HepG2 (cell line): Measurements from ENCODE around the gene PRXL2A. TPM values are rescaled to one million over a fixed set of nuclear protein-coding genes. Genes with fewer than 3 reads are reported as not detected.

Experiments used
- CENPX ChIP-seq: sonication (generic); formaldehyde crosslinking; IDR thresholded peaks from 2 replicates; pipeline ENCODE4 v1.9.0; 2021; ENCODE audit warnings: mild to moderate bottlenecking, missing genetic modification reagents, moderate library complexity
- E2F2 ChIP-seq: sonication (generic); formaldehyde crosslinking; IDR thresholded peaks from 2 replicates; pipeline ENCODE4 v1.4.0; 2020; ENCODE audit warnings: missing genetic modification reagents, borderline replicate concordance
- FOSL2 ChIP-seq: sonication (generic); formaldehyde crosslinking; IDR thresholded peaks from 2 replicates; pipeline ENCODE4 v1.4.0; 2020; ENCODE audit warnings: missing genetic modification reagents
- NCOA2 ChIP-seq: sonication (generic); formaldehyde crosslinking; IDR thresholded peaks from 2 replicates; pipeline ENCODE4 v1.8.0; 2022; ENCODE audit warnings: inconsistent platforms
- RCOR2 ChIP-seq: IDR thresholded peaks from 2 replicates; pipeline ENCODE4 v1.6.1; 2016; ENCODE audit warnings: missing biosample characterization, missing genetic modification reagents
- SMC3 ChIP-seq: IDR thresholded peaks from 2 replicates; pipeline ENCODE4 v1.6.1; 2011; ENCODE audit warnings: low read length, improper control_type of control experiment
- TCF7 ChIP-seq: sonication (generic); IDR thresholded peaks from 2 replicates; pipeline ENCODE4 v1.6.1; 2016; ENCODE audit warnings: antibody characterized with exemption, low read depth
- TFDP2 ChIP-seq: sonication (generic); formaldehyde crosslinking; IDR thresholded peaks from 2 replicates; pipeline ENCODE4 v1.4.0; 2020; ENCODE audit warnings: missing genetic modification reagents
- U2AF2 ChIP-seq: fragments of 200-400 bp; formaldehyde crosslinking; IDR thresholded peaks from 2 replicates; pipeline ENCODE4 v1.6.1; 2017; ENCODE audit warnings: low read depth, mild to moderate bottlenecking, low read length
- ZBTB1 ChIP-seq: sonication (generic); formaldehyde crosslinking; IDR thresholded peaks from 2 replicates; pipeline ENCODE4 v1.4.0; 2020; ENCODE audit warnings: missing genetic modification reagents, borderline replicate concordance
- ZKSCAN1 ChIP-seq: fragments of 150-350 bp; IDR thresholded peaks from 2 replicates; pipeline ENCODE4 v1.6.1; 2014; ENCODE audit warnings: low read length
- ZNF609 ChIP-seq: sonication (generic); formaldehyde crosslinking; IDR thresholded peaks from 2 replicates; pipeline ENCODE4 v1.4.0; 2020; ENCODE audit warnings: mild to moderate bottlenecking, missing genetic modification reagents, borderline replicate concordance
- polyA plus RNA-seq, 8 experiments: library from polyadenylated mRNA; depleted of rRNA in 3 of 8; stranded (reverse) in 7 of 8; unstranded in 1 of 8; fragments of >200 nt; fragmentation: Illumina TruSeq in 4 of 8; extraction: Trizol in 4 of 8; gene quantifications; 2 replicates each; pipeline versions ENCODE4 v1.2.1 to v1.2.3, GENCODE V29; 2011 to 2016; ENCODE audit warnings: low read depth in 4 of 8, missing spikeins in 1 of 8, mixed read lengths in 1 of 8; ENCODE audit not compliant: insufficient read depth in 1 of 8
- total RNA-seq, 5 experiments: library from RNA; depleted of rRNA; stranded (reverse); fragments of >200 nt; fragmentation: Illumina TruSeq; extraction: Trizol; gene quantifications; 2 replicates each; pipeline ENCODE4 v1.2.3, GENCODE V29; 2016; ENCODE audit warnings: low read depth in 1 of 5
- TF ChIP-seq, protein P1 (sequence below), 2 experiments: sonication (generic) in 1 of 2; formaldehyde crosslinking in 1 of 2; IDR thresholded peaks; 2 replicates each; pipeline versions ENCODE4 v1.6.1 to v1.9.0; 2014 to 2022; ENCODE audit warnings: antibody characterized with exemption in 1 of 2, borderline replicate concordance in 1 of 2, inconsistent platforms in 1 of 2, low read depth in 1 of 2, missing genetic modification reagents in 1 of 2

The PRXL2A gene
- total and polyA plus RNA-seq, 2 of the 13 experiments (the other 11 are each of a cell fraction or from before 2014, with no cell fraction given), result 43.9 to 79.9 TPM

DNA sequence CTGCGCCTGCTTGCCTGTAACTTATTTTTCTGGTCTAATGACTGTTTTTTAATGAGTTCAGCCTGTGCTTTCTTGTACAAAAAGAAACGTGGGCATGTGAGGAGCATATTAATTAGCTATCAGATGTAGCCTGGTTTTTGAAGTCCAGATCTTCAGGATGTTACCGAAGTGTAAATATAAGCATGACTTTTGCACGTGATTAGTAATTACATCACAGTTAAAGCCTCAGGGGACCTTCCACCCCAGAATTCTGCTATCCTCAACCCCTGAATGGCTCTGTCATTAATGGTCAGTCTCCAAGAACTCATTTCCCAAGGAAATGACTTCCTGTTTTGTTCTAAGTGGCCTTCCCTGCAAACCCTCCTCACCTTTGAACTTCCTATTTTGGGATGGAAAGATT lies 2.1 kb upstream of the PRXL2A start (continued):
- TF ChIP-seq, protein P1, sequence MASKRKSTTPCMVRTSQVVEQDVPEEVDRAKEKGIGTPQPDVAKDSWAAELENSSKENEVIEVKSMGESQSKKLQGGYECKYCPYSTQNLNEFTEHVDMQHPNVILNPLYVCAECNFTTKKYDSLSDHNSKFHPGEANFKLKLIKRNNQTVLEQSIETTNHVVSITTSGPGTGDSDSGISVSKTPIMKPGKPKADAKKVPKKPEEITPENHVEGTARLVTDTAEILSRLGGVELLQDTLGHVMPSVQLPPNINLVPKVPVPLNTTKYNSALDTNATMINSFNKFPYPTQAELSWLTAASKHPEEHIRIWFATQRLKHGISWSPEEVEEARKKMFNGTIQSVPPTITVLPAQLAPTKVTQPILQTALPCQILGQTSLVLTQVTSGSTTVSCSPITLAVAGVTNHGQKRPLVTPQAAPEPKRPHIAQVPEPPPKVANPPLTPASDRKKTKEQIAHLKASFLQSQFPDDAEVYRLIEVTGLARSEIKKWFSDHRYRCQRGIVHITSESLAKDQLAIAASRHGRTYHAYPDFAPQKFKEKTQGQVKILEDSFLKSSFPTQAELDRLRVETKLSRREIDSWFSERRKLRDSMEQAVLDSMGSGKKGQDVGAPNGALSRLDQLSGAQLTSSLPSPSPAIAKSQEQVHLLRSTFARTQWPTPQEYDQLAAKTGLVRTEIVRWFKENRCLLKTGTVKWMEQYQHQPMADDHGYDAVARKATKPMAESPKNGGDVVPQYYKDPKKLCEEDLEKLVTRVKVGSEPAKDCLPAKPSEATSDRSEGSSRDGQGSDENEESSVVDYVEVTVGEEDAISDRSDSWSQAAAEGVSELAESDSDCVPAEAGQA (IDR thresholded peaks at IDR 0.05; ENCODE audit: low read depth), result no peak
- TF ChIP-seq, protein P1 (CRISPR knock-in tag; IDR thresholded peaks at IDR 0.05; ENCODE audit: borderline replicate concordance), result no peak
- TF ChIP-seq TCF7 (no peak), TFDP2 (CRISPR knock-in tag) (no peak), ZBTB1 (no peak), FOSL2 (no peak), E2F2 (CRISPR knock-in tag) (no peak), U2AF2 (no peak), RCOR2 (CRISPR knock-in tag) (no peak), ZNF609 (CRISPR knock-in tag) (no peak), CENPX (CRISPR knock-in tag) (no peak), ZKSCAN1 (no peak), NCOA2 (CRISPR knock-in tag) (peak; percentile 10; the same call in 1 of the 2 replicates), SMC3 (no peak)
